Posterior cingulate gyrus (tissue), 11 donors: ENCODE measurements around the gene CCNL1.
"Not testable (repeated sequence)": the region's sequence is repeated elsewhere in the genome, so short reads cannot be mapped to it uniquely, and the experiment has no call there.

Source experiments
- DNase-seq, 10 donors: peaks; one replicate each; pipeline versions ENCODE4 v3.0.0 to v3.0.0-alpha.2; 2020 to 2021; ENCODE audit warnings: mixed read lengths in 3 of 10
- intact Hi-C: fragments of 100-400 bp; cut with DNase I; formaldehyde crosslinking; loops from one replicate; pipeline ENCODE4 v1.15.1; 2023

Gene CCNL1

GRCh38 chr3:157159762-157160657 is at the start of gene CCNL1:
TSS of gene CCNL1 (minus strand) at chr3:157160147. CDS start at chr3:157160094, 53 bp downstream.
- intact Hi-C loops, result loop anchor here (1.0 kb wide), 1 partner anchor 14 kb away; no protein-coding TSS in a partner anchor
- DNase-seq, result peak; percentile 92 to 99 (median 95)

GRCh38 chr3:157204880-157205279 is 44.9 kb upstream of the CCNL1 start:
- intact Hi-C loops, result loop anchor here (2.0 to 10.0 kb wide), 3 partner anchors 242 to 370 kb away; no protein-coding TSS in a partner anchor
- no peak for DNase-seq

GRCh38 chr3:157204431-157204830 is 44.5 kb upstream of the CCNL1 start:
- intact Hi-C loops, result loop anchor here (2.0 to 10.0 kb wide), 3 partner anchors 242 to 370 kb away; no protein-coding TSS in a partner anchor
- no peak for DNase-seq

GRCh38 chr3:157201648-157202278 is 41.8 kb upstream of the CCNL1 start:
- DNase-seq, result no peak
- intact Hi-C loops, result loop anchor here (10.0 kb wide), 1 partner anchor 373 kb away; no protein-coding TSS in a partner anchor

- intact Hi-C loops, result loop anchor here (10.0 kb wide), 1 partner anchor 375 kb away; no protein-coding TSS in a partner anchor
Measured at GRCh38 chr3:157199841-157200240, 39.9 kb upstream of the CCNL1 start.

GRCh38 chr3:157195965-157196364 is 36.0 kb upstream of the CCNL1 start:
- intact Hi-C loops, result no loop called here
- no peak for DNase-seq

More at GRCh38 chr3:157199841-157200240, 39.9 kb upstream of the CCNL1 start:
- no peak for DNase-seq

- DNase-seq, intact Hi-C loops: not testable (repeated sequence)
Measured at GRCh38 chr3:157191149-157191548, 31.2 kb upstream of the CCNL1 start.

- DNase-seq, result no peak
- intact Hi-C loops, result no loop called here
Measured at GRCh38 chr3:157190380-157190872, 30.5 kb upstream of the CCNL1 start.

GRCh38 chr3:157188391-157188790 is 28.4 kb upstream of the CCNL1 start:
- intact Hi-C loops, result no loop called here

GRCh38 chr3:157182879-157183278 is 22.9 kb upstream of the CCNL1 start:
- no peak for DNase-seq
- intact Hi-C loops, result no loop called here

More at GRCh38 chr3:157188391-157188790, 28.4 kb upstream of the CCNL1 start:
- DNase-seq, result no peak

GRCh38 chr3:157180262-157180661 is 20.3 kb upstream of the CCNL1 start:
- DNase-seq, result no peak
- intact Hi-C loops, result no loop called here

- DNase-seq, result peak in 1 of 10 donors; percentile 73
- intact Hi-C loops, result no loop called here
Measured at GRCh38 chr3:157179365-157179803, 19.4 kb upstream of the CCNL1 start.

GRCh38 chr3:157178503-157179364 is 18.8 kb upstream of the CCNL1 start:
- peak in 1 of 10 donors; percentile 75 for DNase-seq
- intact Hi-C loops, result not testable (repeated sequence)

GRCh38 chr3:157177801-157178453 is 18.0 kb upstream of the CCNL1 start:
- intact Hi-C loops, result not testable (repeated sequence)

GRCh38 chr3:157176934-157177333 is 17.0 kb upstream of the CCNL1 start:
- intact Hi-C loops, result no loop called here

More at GRCh38 chr3:157177801-157178453, 18.0 kb upstream of the CCNL1 start:
- DNase-seq, result not testable (repeated sequence)

GRCh38 chr3:157175691-157176507 is 16.0 kb upstream of the CCNL1 start:
- intact Hi-C loops, result no loop called here
- peak in 2 of 10 donors; percentile 25 to 80 for DNase-seq

More at GRCh38 chr3:157176934-157177333, 17.0 kb upstream of the CCNL1 start:
- peak in 1 of 10 donors; percentile 36 for DNase-seq

- peak; percentile 94 to 100 (median 98) for DNase-seq
- intact Hi-C loops, result loop anchor here (1.0 kb wide), 1 partner anchor 15 kb away; the partner anchor contains the start of gene CCNL1
Measured at GRCh38 chr3:157174649-157175498, 14.9 kb upstream of the CCNL1 start.
